Retinal pigment epithelial cell (primary cell): ENCODE data around the gene TMEM245.

Source experiments
- DNase-seq: peaks from one replicate; pipeline ENCODE4 v3.0.0-alpha.2; 2010; ENCODE audit warnings: low read depth
- H3K4me3 ChIP-seq: 2 replicates; pipeline ENCODE4 v1.5.1; 2011; ENCODE audit warnings: mild to moderate bottlenecking, low read length, control low read depth, moderate library complexity
- CTCF ChIP-seq: conservative IDR thresholded peaks from 2 replicates; pipeline ENCODE4 v1.5.1; 2011; ENCODE audit warnings: low read depth, low read length, control low read depth, inconsistent platforms

The TMEM245 gene

GRCh38 chr9:109033941-109034700, 85.6 kb downstream of the TMEM245 start:
- DNase-seq = peak; percentile 62
- TF ChIP-seq CTCF = no peak

GRCh38 chr9:109031241-109031640, 88.5 kb downstream of the TMEM245 start:
- TF ChIP-seq CTCF = no peak
- DNase-seq = no peak
- H3K4me3 ChIP-seq = no peak overlapping the region

More at GRCh38 chr9:109033941-109034700, 85.6 kb downstream of the TMEM245 start:
- no peak overlapping the region for H3K4me3 ChIP-seq

GRCh38 chr9:109030426-109030825, 89.3 kb downstream of the TMEM245 start:
- H3K4me3 ChIP-seq = no peak overlapping the region
- DNase-seq = no peak
- TF ChIP-seq CTCF = no peak

GRCh38 chr9:109028457-109028856, 91.3 kb downstream of the TMEM245 start:
- DNase-seq = no peak
- no peak for TF ChIP-seq CTCF
- no peak overlapping the region for H3K4me3 ChIP-seq

GRCh38 chr9:109027176-109027575, 92.6 kb downstream of the TMEM245 start:
- no peak overlapping the region for H3K4me3 ChIP-seq
- DNase-seq = peak; percentile 40
- no peak for TF ChIP-seq CTCF

- no peak overlapping the region for H3K4me3 ChIP-seq
- no peak for TF ChIP-seq CTCF
- no peak for DNase-seq
These were observed 93.4 kb downstream of the TMEM245 start for GRCh38 chr9:109026306-109026705.

- no peak overlapping the region for H3K4me3 ChIP-seq
- no peak for DNase-seq
- no peak for TF ChIP-seq CTCF
These were observed 96.9 kb downstream of the TMEM245 start for GRCh38 chr9:109022873-109023272.
